ENCODE data around the gene FOXRED2. TPM values are rescaled to one million over a fixed set of nuclear protein-coding genes. Genes with fewer than 3 reads are reported as not detected.

Gene FOXRED2
- total RNA-seq (11.1 TPM), polyA plus RNA-seq (ENCODE audit: insufficient read depth in 1 of 8, insufficient read length in 8 of 8, low replicate concordance in 1 of 8) (10 to 100 TPM; 16.3 to 24.5 (median 17.9) TPM)
- long read RNA-seq, donor 1, full-length matches to known transcripts = 1 of 1 reads
- long read RNA-seq, donor 1, partial matches to known transcripts = 0 of 1 reads
- long read RNA-seq, donor 1, other reads (novel, unspliced or antisense) = 0 of 1 reads
- long read RNA-seq, donor 2 = 0 reads
- long read RNA-seq, donor 3, full-length matches to known transcripts = 1 of 1 reads
- long read RNA-seq, donor 3, partial matches to known transcripts = 0 of 1 reads
- long read RNA-seq, donor 3, other reads (novel, unspliced or antisense) = 0 of 1 reads
- long read RNA-seq, donor 4, partial matches to known transcripts = 0 of 2 reads
- long read RNA-seq, donor 4, other reads (novel, unspliced or antisense) = 0 of 2 reads
- long read RNA-seq, donor 5, full-length matches to known transcripts = 3 of 3 reads
- long read RNA-seq, donor 5, partial matches to known transcripts = 0 of 3 reads
- long read RNA-seq, donor 5, other reads (novel, unspliced or antisense) = 0 of 3 reads
- long read RNA-seq, donor 6, partial matches to known transcripts = 0 of 3 reads
- long read RNA-seq, donor 6, other reads (novel, unspliced or antisense) = 0 of 3 reads
- long read RNA-seq, donor 7, full-length matches to known transcripts = 2 of 2 reads
- long read RNA-seq, donor 7, partial matches to known transcripts = 0 of 2 reads
- long read RNA-seq, donor 7, other reads (novel, unspliced or antisense) = 0 of 2 reads
- long read RNA-seq, donor 8, full-length matches to known transcripts = 4 of 4 reads
- long read RNA-seq, donor 8, partial matches to known transcripts = 0 of 4 reads
- long read RNA-seq, donor 8, other reads (novel, unspliced or antisense) = 0 of 4 reads
- long read RNA-seq, donor 9, partial matches to known transcripts = 0 of 1 reads
- long read RNA-seq, donor 9, other reads (novel, unspliced or antisense) = 0 of 1 reads
- long read RNA-seq, donor 10, partial matches to known transcripts = 0 of 2 reads
- long read RNA-seq, donor 10, other reads (novel, unspliced or antisense) = 0 of 2 reads
- long read RNA-seq, donor 11 = 0 reads

GRCh38 chr22:36506637-36507517, at the start of gene FOXRED2:
TSS of gene FOXRED2 (minus strand) at chr22:36507040. CDS start at chr22:36506422, 618 bp downstream.
- H3K27ac ChIP-seq (ENCODE audit: low read length) = peak within 1 kb of the TSS; percentile 82
- 4% methylated on average over 72 of the region's 75 CpGs for WGBS (ENCODE audit: insufficient coverage)
- peaks cover 24% of the 10 kb centered on the region for H3K4me1 ChIP-seq (ENCODE audit: control insufficient read depth, insufficient read depth, low read length)
- H3K9me3 ChIP-seq (replicated peaks; ENCODE audit: control insufficient read depth, low read depth, low read length) = no peaks in the 10 kb centered on the region
- DNase-seq = peak; percentile 95
- H3K4me3 ChIP-seq (ENCODE audit: low read length) = peak within 1 kb of the TSS; percentile 50
- H3K27me3 ChIP-seq (ENCODE audit: control insufficient read depth, insufficient read depth, low read length) = no peaks in the 10 kb centered on the region
- H3K36me3 ChIP-seq (ENCODE audit: control insufficient read depth, insufficient read depth, low read length) = peaks cover 41% of the 10 kb centered on the region

GRCh38 chr22:36554098-36554497, 47.3 kb upstream of the FOXRED2 start:
- Histone ChIP-seq H3K4me1 (ENCODE audit: control insufficient read depth, insufficient read depth, low read length) (no peaks in the 10 kb centered on the region), H3K4me3 (ENCODE audit: low read length) (no peak overlapping the region), H3K27me3 (ENCODE audit: control insufficient read depth, insufficient read depth, low read length) (peaks cover 22% of the 10 kb centered on the region), H3K9me3 (replicated peaks; ENCODE audit: control insufficient read depth, low read depth, low read length) (no peaks in the 10 kb centered on the region), H3K36me3 (ENCODE audit: control insufficient read depth, insufficient read depth, low read length) (no peaks in the 10 kb centered on the region), H3K27ac (ENCODE audit: low read length) (no peak overlapping the region)
- no peak for DNase-seq
- no CpG with 5 or more reads among the region's 5 CpGs for WGBS (ENCODE audit: insufficient coverage)

GRCh38 chr22:36552289-36552688, 45.4 kb upstream of the FOXRED2 start:
- H3K36me3 ChIP-seq (ENCODE audit: control insufficient read depth, insufficient read depth, low read length) = no peaks in the 10 kb centered on the region
- no peak overlapping the region for H3K4me3 ChIP-seq (ENCODE audit: low read length)
- H3K27ac ChIP-seq (ENCODE audit: low read length) = no peak overlapping the region
- peaks cover 25% of the 10 kb centered on the region for H3K27me3 ChIP-seq (ENCODE audit: control insufficient read depth, insufficient read depth, low read length)
- H3K9me3 ChIP-seq (replicated peaks; ENCODE audit: control insufficient read depth, low read depth, low read length) = no peaks in the 10 kb centered on the region
- no peaks in the 10 kb centered on the region for H3K4me1 ChIP-seq (ENCODE audit: control insufficient read depth, insufficient read depth, low read length)
- DNase-seq = peak; percentile 61
- WGBS (ENCODE audit: insufficient coverage) = no CpG with 5 or more reads among the region's 1 CpG

GRCh38 chr22:36550701-36551495, 44.1 kb upstream of the FOXRED2 start:
- no peak overlapping the region for H3K27ac ChIP-seq (ENCODE audit: low read length)
- no peak for DNase-seq
- H3K27me3 ChIP-seq (ENCODE audit: control insufficient read depth, insufficient read depth, low read length) = peaks cover 34% of the 10 kb centered on the region
- no peaks in the 10 kb centered on the region for H3K4me1 ChIP-seq (ENCODE audit: control insufficient read depth, insufficient read depth, low read length)
- no peaks in the 10 kb centered on the region for H3K9me3 ChIP-seq (replicated peaks; ENCODE audit: control insufficient read depth, low read depth, low read length)
- H3K36me3 ChIP-seq (ENCODE audit: control insufficient read depth, insufficient read depth, low read length) = no peaks in the 10 kb centered on the region
- no peak overlapping the region for H3K4me3 ChIP-seq (ENCODE audit: low read length)
- 48% methylated on average over 12 of the region's 13 CpGs for WGBS (ENCODE audit: insufficient coverage)

GRCh38 chr22:36549033-36549432, 42.2 kb upstream of the FOXRED2 start:
- no peaks in the 10 kb centered on the region for H3K9me3 ChIP-seq (replicated peaks; ENCODE audit: control insufficient read depth, low read depth, low read length)
- no peak overlapping the region for H3K27ac ChIP-seq (ENCODE audit: low read length)
- H3K4me1 ChIP-seq (ENCODE audit: control insufficient read depth, insufficient read depth, low read length) = no peaks in the 10 kb centered on the region
- no peak overlapping the region for H3K4me3 ChIP-seq (ENCODE audit: low read length)
- 60% methylated on average over 1 of the region's 5 CpGs for WGBS (ENCODE audit: insufficient coverage)
- H3K27me3 ChIP-seq (ENCODE audit: control insufficient read depth, insufficient read depth, low read length) = peaks cover 34% of the 10 kb centered on the region
- no peak for DNase-seq
- no peaks in the 10 kb centered on the region for H3K36me3 ChIP-seq (ENCODE audit: control insufficient read depth, insufficient read depth, low read length)

GRCh38 chr22:36548606-36549005, 41.8 kb upstream of the FOXRED2 start:
- 25% methylated on average over 14 of the region's 14 CpGs for WGBS (ENCODE audit: insufficient coverage)
- Histone ChIP-seq H3K36me3 (ENCODE audit: control insufficient read depth, insufficient read depth, low read length) (no peaks in the 10 kb centered on the region), H3K27ac (ENCODE audit: low read length) (no peak overlapping the region), H3K27me3 (ENCODE audit: control insufficient read depth, insufficient read depth, low read length) (peaks cover 34% of the 10 kb centered on the region), H3K4me1 (ENCODE audit: control insufficient read depth, insufficient read depth, low read length) (no peaks in the 10 kb centered on the region), H3K4me3 (ENCODE audit: low read length) (no peak overlapping the region), H3K9me3 (replicated peaks; ENCODE audit: control insufficient read depth, low read depth, low read length) (no peaks in the 10 kb centered on the region)
- DNase-seq = no peak

- Histone ChIP-seq H3K27me3 (ENCODE audit: control insufficient read depth, insufficient read depth, low read length) (peaks cover 34% of the 10 kb centered on the region), H3K4me1 (ENCODE audit: control insufficient read depth, insufficient read depth, low read length) (no peaks in the 10 kb centered on the region), H3K4me3 (ENCODE audit: low read length) (no peak overlapping the region), H3K36me3 (ENCODE audit: control insufficient read depth, insufficient read depth, low read length) (no peaks in the 10 kb centered on the region), H3K9me3 (replicated peaks; ENCODE audit: control insufficient read depth, low read depth, low read length) (no peaks in the 10 kb centered on the region), H3K27ac (ENCODE audit: low read length) (no peak overlapping the region)
- no peak for DNase-seq
- WGBS (ENCODE audit: insufficient coverage) = 64% methylated on average over 4 of the region's 6 CpGs
These were observed 40.1 kb upstream of the FOXRED2 start for GRCh38 chr22:36546932-36547331.

- Histone ChIP-seq H3K36me3 (ENCODE audit: control insufficient read depth, insufficient read depth, low read length) (no peaks in the 10 kb centered on the region), H3K9me3 (replicated peaks; ENCODE audit: control insufficient read depth, low read depth, low read length) (no peaks in the 10 kb centered on the region), H3K27me3 (ENCODE audit: control insufficient read depth, insufficient read depth, low read length) (peaks cover 31% of the 10 kb centered on the region), H3K27ac (ENCODE audit: low read length) (no peak overlapping the region), H3K4me1 (ENCODE audit: control insufficient read depth, insufficient read depth, low read length) (no peaks in the 10 kb centered on the region), H3K4me3 (ENCODE audit: low read length) (no peak overlapping the region)
- DNase-seq = peak; percentile 60
- WGBS (ENCODE audit: insufficient coverage) = 56% methylated on average over 8 of the region's 23 CpGs
These were observed 39.4 kb upstream of the FOXRED2 start for GRCh38 chr22:36546092-36546804.

Measured in muscle of leg (tissue), 16 donors.